ENCODE measurements around the gene TUFT1.

TUFT1 gene

DNA sequence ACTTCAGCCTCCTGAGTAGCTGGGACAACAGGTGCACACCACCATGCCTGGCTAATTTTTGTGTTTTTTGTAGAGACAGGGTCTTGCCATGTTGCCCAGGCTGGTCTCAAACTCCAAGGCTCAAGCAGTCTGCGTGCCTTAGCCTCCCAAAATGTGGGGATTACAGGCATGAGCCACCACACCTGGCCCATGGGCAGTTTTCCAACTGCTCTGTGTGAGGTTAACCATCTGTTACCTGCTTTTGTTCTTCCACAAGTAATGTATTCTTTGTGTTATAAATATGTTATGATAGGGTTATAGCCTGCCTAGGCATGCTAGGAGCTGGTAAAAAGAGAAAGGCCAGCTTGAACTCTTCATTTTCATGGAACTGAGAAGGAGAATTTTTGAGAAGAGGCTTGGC lies 30.7 kb downstream of the TUFT1 start:
- H3K27ac ChIP-seq (replicated peaks): no peak overlapping the region
- DNase-seq (ENCODE audit: low read depth in 1 of 2, low spot score in 1 of 2): no peak
- H3K4me3 ChIP-seq (replicated peaks; ENCODE audit: insufficient read depth, low read length): no peak overlapping the region
- no peaks in the 10 kb centered on the region for H3K27me3 ChIP-seq (ENCODE audit: insufficient read depth, poor library complexity, severe bottlenecking)
- TF ChIP-seq, protein P1, sequence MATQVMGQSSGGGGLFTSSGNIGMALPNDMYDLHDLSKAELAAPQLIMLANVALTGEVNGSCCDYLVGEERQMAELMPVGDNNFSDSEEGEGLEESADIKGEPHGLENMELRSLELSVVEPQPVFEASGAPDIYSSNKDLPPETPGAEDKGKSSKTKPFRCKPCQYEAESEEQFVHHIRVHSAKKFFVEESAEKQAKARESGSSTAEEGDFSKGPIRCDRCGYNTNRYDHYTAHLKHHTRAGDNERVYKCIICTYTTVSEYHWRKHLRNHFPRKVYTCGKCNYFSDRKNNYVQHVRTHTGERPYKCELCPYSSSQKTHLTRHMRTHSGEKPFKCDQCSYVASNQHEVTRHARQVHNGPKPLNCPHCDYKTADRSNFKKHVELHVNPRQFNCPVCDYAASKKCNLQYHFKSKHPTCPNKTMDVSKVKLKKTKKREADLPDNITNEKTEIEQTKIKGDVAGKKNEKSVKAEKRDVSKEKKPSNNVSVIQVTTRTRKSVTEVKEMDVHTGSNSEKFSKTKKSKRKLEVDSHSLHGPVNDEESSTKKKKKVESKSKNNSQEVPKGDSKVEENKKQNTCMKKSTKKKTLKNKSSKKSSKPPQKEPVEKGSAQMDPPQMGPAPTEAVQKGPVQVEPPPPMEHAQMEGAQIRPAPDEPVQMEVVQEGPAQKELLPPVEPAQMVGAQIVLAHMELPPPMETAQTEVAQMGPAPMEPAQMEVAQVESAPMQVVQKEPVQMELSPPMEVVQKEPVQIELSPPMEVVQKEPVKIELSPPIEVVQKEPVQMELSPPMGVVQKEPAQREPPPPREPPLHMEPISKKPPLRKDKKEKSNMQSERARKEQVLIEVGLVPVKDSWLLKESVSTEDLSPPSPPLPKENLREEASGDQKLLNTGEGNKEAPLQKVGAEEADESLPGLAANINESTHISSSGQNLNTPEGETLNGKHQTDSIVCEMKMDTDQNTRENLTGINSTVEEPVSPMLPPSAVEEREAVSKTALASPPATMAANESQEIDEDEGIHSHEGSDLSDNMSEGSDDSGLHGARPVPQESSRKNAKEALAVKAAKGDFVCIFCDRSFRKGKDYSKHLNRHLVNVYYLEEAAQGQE (IDR thresholded peaks at IDR 0.05; ENCODE audit: insufficient replicate concordance, low read depth): no peak
- TF ChIP-seq POLR2AphosphoS5 (IDR thresholded peaks at IDR 0.05; ENCODE audit: low read depth) (no peak), CTCF (IDR thresholded peaks at IDR 0.05; ENCODE audit: insufficient read depth, low read length) (no peak), SPI1 (IDR thresholded peaks at IDR 0.05; ENCODE audit: borderline replicate concordance, low read depth) (no peak), GABPA (IDR thresholded peaks at IDR 0.05; ENCODE audit: low read depth) (no peak)

DNA sequence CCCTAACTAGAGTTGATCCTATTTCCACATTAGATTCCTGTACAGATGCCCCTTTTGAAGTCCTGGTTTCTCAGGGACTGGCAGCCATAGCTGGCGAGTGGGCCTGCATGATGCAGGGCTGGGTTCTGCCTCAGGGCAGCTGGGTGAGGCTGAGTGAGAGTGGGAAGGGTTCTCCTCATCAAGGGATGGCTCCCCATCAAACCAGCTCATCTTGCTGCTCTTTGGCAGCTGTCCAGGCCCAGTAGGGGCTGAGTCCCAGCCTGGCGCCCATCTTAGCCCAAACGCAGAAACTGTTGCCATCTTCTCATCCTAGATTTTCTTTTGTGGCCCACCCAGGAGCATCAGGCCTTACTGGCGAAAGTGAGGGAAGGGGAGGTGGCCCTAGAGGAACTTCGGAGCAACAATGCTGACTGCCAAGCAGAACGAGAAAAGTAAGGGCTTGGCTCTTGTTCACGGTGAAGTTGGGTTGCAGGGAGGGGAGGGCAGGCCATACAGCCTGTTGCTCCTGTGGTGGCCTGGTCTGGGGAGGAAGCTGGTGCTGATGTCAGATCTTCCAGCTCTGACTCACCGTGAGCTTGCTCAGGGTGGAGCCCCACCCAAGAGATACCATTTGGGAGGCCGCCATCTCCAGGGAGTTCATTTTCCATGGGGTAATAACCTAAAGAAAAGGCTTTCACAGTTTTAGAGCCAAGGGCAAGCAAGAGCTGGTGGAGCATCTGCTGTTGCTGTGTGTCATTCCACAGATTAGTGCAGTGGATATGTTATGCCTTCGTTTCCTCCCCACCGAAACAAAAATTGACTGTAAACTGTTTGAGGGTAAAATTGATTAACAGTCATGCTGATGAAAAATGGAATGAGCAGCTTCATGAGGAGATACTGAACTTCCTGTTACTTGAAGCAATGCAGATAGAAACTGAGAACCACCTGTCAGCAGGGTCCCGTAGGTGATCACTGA lies 34.7 kb downstream of the TUFT1 start:
- H3K4me3 ChIP-seq (replicated peaks; ENCODE audit: insufficient read depth, low read length): no peak overlapping the region
- H3K27me3 ChIP-seq (ENCODE audit: insufficient read depth, poor library complexity, severe bottlenecking): no peaks in the 10 kb centered on the region
- H3K27ac ChIP-seq (replicated peaks): no peak overlapping the region
- no peak for DNase-seq (ENCODE audit: low read depth in 1 of 2, low spot score in 1 of 2)
- TF ChIP-seq CTCF (IDR thresholded peaks at IDR 0.05; ENCODE audit: insufficient read depth, low read length) (no peak), GABPA (IDR thresholded peaks at IDR 0.05; ENCODE audit: low read depth) (no peak), POLR2AphosphoS5 (IDR thresholded peaks at IDR 0.05; ENCODE audit: low read depth) (no peak), SPI1 (IDR thresholded peaks at IDR 0.05; ENCODE audit: borderline replicate concordance, low read depth) (no peak)
- TF ChIP-seq, protein P1 (IDR thresholded peaks at IDR 0.05; ENCODE audit: insufficient replicate concordance, low read depth): no peak

- H3K27me3 ChIP-seq (ENCODE audit: insufficient read depth, poor library complexity, severe bottlenecking): no peaks in the 10 kb centered on the region
- DNase-seq (ENCODE audit: low read depth in 1 of 2, low spot score in 1 of 2): no peak
- TF ChIP-seq GABPA (IDR thresholded peaks at IDR 0.05; ENCODE audit: low read depth) (no peak), CTCF (IDR thresholded peaks at IDR 0.05; ENCODE audit: insufficient read depth, low read length) (no peak), POLR2AphosphoS5 (IDR thresholded peaks at IDR 0.05; ENCODE audit: low read depth) (no peak), SPI1 (IDR thresholded peaks at IDR 0.05; ENCODE audit: borderline replicate concordance, low read depth) (no peak)
- TF ChIP-seq, protein P1 (IDR thresholded peaks at IDR 0.05; ENCODE audit: insufficient replicate concordance, low read depth): no peak
- H3K27ac ChIP-seq (replicated peaks): no peak overlapping the region
- no peak overlapping the region for H3K4me3 ChIP-seq (replicated peaks; ENCODE audit: insufficient read depth, low read length)
Measured at GRCh38 chr1:151577173-151577572, 37.1 kb downstream of the TUFT1 start.

Data from HL-60 (cell line).